Subcutaneous abdominal adipose tissue (tissue), 5 donors: Measurements from ENCODE around the gene DYSF.

Source experiments
- H3K27ac ChIP-seq: one replicate; pipeline ENCODE4 v1.7.0; 2013; ENCODE audit warnings: low read depth, mild to moderate bottlenecking, inconsistent platforms, low read length, moderate library complexity
- H3K27me3 ChIP-seq, 5 donors: one replicate each; pipeline ENCODE4 v1.7.0; 2013; ENCODE audit warnings: low read length in 5 of 5, inconsistent platforms in 1 of 5; ENCODE audit not compliant: control insufficient read depth in 5 of 5, insufficient read depth in 4 of 5
- H3K36me3 ChIP-seq, 5 donors: one replicate each; pipeline ENCODE4 v1.7.0; 2013; ENCODE audit warnings: low read length in 5 of 5; ENCODE audit not compliant: control insufficient read depth in 5 of 5, insufficient read depth in 5 of 5
- H3K4me1 ChIP-seq, 5 donors: one replicate each; pipeline ENCODE4 v1.7.0; 2013; ENCODE audit warnings: low read length in 5 of 5, mild to moderate bottlenecking in 3 of 5, moderate library complexity in 1 of 5; ENCODE audit not compliant: control insufficient read depth in 5 of 5, insufficient read depth in 5 of 5
- H3K4me3 ChIP-seq, 5 donors: one replicate each; pipeline ENCODE4 v1.7.0; 2013; ENCODE audit warnings: low read length in 5 of 5, low read depth in 1 of 5
- H3K9ac ChIP-seq, 5 donors: one replicate each; pipeline ENCODE4 v1.7.0; 2013; ENCODE audit warnings: low read length in 5 of 5, mild to moderate bottlenecking in 4 of 5, moderate library complexity in 3 of 5
- H3K9me3 ChIP-seq, 5 donors: one replicate each; pipeline ENCODE4 v1.7.0; 2013; ENCODE audit warnings: low read length in 5 of 5; ENCODE audit not compliant: control insufficient read depth in 5 of 5
- donor health status: healthy.
- donor health status: healthy.
- donor health status: healthy.
- donor health status: healthy.
- donor health status: healthy.

Gene DYSF

DNA sequence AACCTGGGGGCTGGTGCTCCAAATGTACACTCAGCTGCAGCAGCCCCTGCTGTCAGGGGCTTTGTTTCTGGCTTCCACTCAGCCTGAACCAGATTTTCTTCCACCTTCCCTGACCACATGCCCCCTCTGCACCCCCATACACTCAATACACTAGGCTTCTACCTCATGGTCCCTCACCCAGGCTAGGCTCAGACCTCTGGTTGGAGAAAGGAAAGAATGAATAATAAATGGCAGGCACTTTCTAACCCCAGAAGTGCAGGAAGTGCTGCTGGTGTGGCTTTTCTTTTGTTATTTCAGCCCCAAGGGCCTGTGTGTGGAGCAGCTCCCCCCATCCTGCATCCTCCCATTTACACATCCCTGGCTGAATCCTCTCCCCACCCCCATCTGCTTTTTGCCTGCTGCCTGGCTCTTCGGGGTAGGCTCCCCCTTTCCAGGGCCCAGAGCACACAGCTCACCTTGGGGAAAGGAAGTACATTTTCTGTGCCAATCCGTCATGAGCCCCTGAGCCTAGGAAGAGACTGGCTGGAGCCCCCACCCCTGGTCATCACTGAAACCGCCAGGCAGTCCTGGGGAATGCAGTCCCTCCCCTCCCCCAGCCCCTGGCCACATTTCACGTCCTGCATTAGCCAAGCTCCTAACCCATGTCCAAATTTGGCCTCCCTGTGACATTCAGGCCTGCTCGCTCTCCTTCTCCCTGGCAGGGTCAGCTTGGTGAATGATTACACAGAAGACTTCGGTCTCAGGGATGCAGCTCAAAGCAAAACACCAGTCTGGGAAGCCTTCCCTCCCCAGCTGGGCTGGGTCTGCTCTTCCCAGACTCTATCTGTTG, 2.6 kb downstream of the DYSF start:
- Histone ChIP-seq H3K9ac (no peak overlapping the region), H3K36me3 (no peaks in the 10 kb centered on the region), H3K4me1 (peaks cover 3 to 68% (median 26%) of the 10 kb centered on the region in 5 donors), H3K27ac (no peak overlapping the region), H3K4me3 (no peak overlapping the region), H3K27me3 (peaks cover 10 to 20% (median 15%) of the 10 kb centered on the region in 5 donors), H3K9me3 (no peaks in the 10 kb centered on the region)

DNA sequence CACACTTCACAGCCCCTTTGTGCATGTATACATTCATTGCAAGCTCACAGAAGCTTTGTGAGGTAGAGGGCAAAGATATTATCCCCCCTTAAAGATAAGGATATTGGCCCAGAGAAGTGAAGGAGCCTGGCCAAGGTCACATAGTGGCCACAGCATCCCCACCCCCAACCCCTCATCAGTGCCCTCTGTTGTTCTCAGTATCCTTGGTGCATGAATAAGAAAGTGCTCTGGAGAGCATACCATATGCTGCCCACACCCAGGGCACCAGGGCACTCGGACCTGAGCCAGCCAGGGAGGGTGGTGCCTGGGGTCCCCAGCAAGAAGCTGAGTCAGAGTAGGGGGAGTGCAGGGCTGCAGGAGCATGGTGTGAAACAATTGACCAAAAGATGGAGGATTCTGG, 3.3 kb downstream of the DYSF start:
- Histone ChIP-seq H3K36me3 (no peaks in the 10 kb centered on the region), H3K9me3 (no peaks in the 10 kb centered on the region), H3K27me3 (peaks cover 10 to 20% (median 15%) of the 10 kb centered on the region in 5 donors), H3K9ac (no peak overlapping the region), H3K4me1 (peaks cover 2 to 74% (median 29%) of the 10 kb centered on the region in 5 donors), H3K4me3 (no peak overlapping the region), H3K27ac (no peak overlapping the region)

DNA sequence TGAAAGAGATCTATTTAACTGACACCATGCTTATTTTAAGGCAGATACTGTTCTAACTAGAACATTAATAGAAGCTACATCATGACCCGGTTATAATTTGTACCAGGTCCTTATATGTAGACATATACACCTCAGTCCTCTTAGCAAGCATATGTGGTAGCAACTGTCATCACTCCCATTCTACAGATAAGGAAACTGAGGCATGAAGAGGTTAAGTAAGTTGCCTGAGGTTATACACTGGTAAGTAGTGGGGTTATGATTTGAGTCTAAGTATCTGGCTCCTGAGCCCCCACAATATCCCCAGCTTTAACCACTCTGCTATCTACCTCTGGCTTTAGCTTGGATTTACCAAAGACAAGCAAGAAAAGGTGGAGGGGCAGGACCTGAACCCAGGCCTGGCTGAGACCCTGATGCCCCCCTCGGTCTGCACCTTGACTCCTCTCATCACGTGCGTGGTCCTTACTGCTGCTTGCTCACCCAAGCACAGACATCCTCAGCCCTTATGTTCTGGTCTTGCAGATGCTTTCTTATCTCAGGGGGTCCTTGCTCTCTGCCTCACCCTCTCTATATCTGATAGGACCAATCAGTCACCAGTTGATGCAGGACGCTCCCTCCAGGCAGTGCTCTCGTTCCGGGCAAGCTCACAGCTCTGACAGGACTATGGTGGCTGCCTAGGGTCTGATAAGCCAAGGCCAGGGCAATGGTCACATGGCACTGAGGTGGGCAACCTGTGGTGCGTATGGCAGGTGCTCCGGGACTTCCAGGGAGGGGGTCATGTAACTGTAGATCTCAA, 4.0 kb downstream of the DYSF start:
- Histone ChIP-seq H3K36me3 (no peaks in the 10 kb centered on the region), H3K27ac (no peak overlapping the region), H3K4me3 (no peak overlapping the region), H3K4me1 (peaks cover 2 to 79% (median 30%) of the 10 kb centered on the region in 5 donors), H3K9ac (no peak overlapping the region), H3K9me3 (no peaks in the 10 kb centered on the region), H3K27me3 (peaks cover 10 to 20% (median 15%) of the 10 kb centered on the region in 5 donors)

DNA sequence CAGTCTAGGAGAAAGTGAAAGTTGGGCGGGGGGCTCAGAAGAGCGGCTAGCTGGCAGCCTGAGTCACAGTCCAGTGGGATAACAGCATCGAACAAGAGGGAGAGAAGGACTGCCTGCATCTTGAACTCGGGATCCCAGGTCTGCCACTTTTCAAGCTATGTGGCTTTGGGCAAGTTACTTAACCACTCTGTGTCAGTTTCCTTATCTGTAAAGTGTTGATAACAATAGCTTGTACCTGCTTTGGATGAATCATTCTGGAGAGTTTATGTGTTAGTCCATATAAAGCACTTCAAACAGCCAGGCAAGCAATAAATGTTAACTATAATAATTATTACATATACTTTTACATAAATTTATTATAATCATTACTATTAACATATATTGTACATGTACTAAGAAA, 4.6 kb downstream of the DYSF start:
- no peaks in the 10 kb centered on the region for H3K9me3 ChIP-seq
- peaks cover 10 to 23% (median 15%) of the 10 kb centered on the region in 5 donors for H3K27me3 ChIP-seq
- H3K4me3 ChIP-seq: no peak overlapping the region
- H3K4me1 ChIP-seq: peaks cover 2 to 73% (median 30%) of the 10 kb centered on the region in 5 donors
- no peaks in the 10 kb centered on the region for H3K36me3 ChIP-seq
- H3K9ac ChIP-seq: no peak overlapping the region
- no peak overlapping the region for H3K27ac ChIP-seq

DNA sequence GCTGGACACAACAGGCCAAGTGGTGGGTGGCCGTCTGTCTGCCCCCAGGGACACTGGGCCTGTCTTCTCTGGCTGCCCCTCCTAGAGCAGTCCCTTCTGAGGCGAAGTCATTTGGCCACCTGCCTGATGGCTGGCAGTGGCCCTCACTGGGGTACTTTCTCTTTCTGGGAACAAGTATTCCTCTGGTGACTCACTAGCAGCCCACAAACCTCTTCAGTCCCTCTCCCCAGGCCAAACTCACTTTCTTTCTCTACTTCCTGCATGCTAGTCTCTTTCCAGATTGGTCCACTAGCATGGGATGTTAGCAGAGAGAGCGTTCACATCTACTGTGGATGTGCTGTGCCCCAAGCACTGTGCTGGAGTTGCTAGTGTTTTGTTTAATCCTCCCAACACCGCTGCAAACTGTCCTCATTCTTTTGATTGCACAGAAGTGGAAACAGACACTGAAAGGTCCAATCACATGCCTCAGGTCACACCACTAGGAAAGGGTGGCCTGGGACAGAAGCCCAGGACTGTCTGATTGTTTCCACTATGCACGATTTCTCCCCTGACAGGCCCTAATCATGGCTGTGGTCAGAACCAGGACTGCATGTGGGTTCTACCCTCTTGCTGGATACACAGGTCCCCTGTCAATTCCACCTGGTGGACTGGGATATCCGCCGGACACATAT, 5.2 kb downstream of the DYSF start:
- no peaks in the 10 kb centered on the region for H3K9me3 ChIP-seq
- H3K36me3 ChIP-seq: no peaks in the 10 kb centered on the region
- no peak overlapping the region for H3K27ac ChIP-seq
- H3K4me3 ChIP-seq: no peak overlapping the region
- H3K4me1 ChIP-seq: peaks cover 2 to 66% (median 25%) of the 10 kb centered on the region in 5 donors
- H3K27me3 ChIP-seq: peaks cover 10 to 20% (median 18%) of the 10 kb centered on the region in 5 donors
- H3K9ac ChIP-seq: no peak overlapping the region

DNA sequence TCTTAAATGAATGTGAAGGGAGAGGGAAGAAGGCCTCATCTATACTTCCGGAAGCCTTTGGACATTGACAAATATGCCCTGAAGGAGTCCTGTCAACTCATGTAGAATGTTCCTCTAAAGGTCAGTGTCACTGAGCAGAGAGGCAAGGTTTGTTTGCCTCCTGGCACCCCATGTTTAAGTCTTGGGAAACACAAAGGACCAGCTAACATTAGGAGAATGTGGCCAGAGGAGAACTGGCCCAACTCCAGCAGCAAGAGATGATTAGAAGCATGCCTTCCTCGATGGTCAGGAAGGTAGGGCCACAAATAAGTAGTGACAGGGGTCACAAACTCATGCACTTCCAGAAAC, 5.7 kb downstream of the DYSF start:
- Histone ChIP-seq H3K9me3 (no peaks in the 10 kb centered on the region), H3K4me3 (no peak overlapping the region), H3K9ac (no peak overlapping the region), H3K27ac (no peak overlapping the region), H3K4me1 (peaks cover 2 to 61% (median 20%) of the 10 kb centered on the region in 5 donors), H3K36me3 (no peaks in the 10 kb centered on the region), H3K27me3 (peaks cover 9 to 20% (median 17%) of the 10 kb centered on the region in 5 donors)

DNA sequence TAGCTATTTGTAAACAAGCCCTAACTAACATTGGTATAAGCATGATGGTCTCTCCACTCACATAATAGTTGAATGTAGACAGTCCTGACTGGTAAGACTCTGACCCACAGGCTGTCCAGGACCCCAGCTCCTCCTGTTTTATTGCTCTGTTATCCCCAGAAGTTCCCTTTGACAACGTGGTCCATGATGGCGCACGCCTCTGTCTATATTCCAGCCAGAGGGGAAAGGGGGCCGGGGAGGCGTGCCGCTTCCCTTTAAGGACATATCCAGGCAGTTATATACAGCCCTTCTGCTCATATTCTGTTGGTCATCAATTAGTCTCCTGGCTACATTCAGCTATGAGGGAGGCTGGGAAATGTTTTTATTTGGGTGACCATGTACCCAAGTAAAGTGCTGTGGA, 6.7 kb downstream of the DYSF start:
- Histone ChIP-seq H3K27ac (no peak overlapping the region), H3K4me1 (peaks cover 0 to 51% (median 13%) of the 10 kb centered on the region in 5 donors), H3K27me3 (peaks cover 0 to 17% (median 13%) of the 10 kb centered on the region in 5 donors), H3K36me3 (no peaks in the 10 kb centered on the region), H3K9ac (peak overlapping the region in 1 of 5 donors; percentile 11), H3K9me3 (no peaks in the 10 kb centered on the region), H3K4me3 (no peak overlapping the region)

DNA sequence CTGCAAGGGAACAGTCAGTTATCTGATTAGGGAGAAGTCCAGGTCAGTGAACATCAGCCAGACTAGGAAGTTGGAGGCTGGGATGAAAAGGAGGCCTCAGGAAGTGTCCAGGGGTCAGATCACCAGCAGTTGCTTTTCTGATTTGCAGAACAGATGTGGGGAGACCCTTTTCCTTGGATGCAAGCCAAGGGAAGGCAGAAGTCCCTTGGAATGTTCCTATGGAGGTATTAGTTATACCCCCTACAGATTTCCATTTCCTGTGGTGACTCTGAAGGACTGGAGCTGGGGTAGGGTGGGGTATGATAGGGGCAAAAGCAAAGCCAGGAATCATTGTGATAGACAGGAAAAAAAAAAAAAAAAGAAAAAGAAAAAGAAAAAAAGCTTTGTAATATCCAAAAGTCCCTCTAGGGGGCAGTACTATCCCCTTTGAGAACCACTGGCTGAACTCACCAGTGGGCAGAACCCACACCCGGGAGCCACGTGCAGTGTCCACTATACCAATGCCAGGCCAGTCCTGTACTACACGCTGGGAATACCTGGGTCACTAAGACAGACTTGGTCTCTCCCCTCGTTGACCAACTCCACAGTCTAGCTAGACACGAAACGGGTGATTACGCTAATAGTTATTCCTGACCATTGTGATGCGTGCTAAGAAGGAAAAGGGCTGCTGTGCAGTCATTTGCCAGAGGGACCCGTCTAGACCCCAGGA, 7.4 kb downstream of the DYSF start:
- peak overlapping the region in 1 of 5 donors; percentile 38 for H3K9ac ChIP-seq

DNA sequence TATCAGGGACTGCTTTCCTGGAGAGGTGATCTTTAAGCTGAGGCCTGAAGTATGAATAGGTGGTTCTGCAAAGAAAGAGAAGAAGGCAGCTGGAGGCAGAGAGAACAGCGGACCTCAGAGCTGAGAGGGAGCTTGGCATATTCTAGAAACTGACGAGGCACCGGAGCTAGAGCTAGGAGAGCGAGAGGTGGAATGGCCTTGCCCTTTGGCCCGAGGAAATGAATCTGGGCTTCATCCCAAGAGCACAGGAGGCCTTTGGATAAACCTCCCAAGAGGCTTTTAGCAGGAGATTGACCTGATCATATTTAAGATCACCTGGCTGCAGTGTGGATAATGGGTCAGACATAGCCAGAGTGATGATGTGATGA, 7.9 kb downstream of the DYSF start:
- H3K27me3 ChIP-seq: peaks cover 7 to 23% (median 13%) of the 10 kb centered on the region in 5 donors
- peaks cover 2 to 49% (median 14%) of the 10 kb centered on the region in 5 donors for H3K4me1 ChIP-seq
- H3K9ac ChIP-seq: peak overlapping the region in 1 of 5 donors; percentile 38
- no peaks in the 10 kb centered on the region for H3K9me3 ChIP-seq
- H3K27ac ChIP-seq: no peak overlapping the region
- H3K4me3 ChIP-seq: no peak overlapping the region
- H3K36me3 ChIP-seq: no peaks in the 10 kb centered on the region

More for the DNA sequence above, 7.4 kb downstream of the DYSF start:
- peaks cover 1 to 49% (median 10%) of the 10 kb centered on the region in 5 donors for H3K4me1 ChIP-seq
- H3K36me3 ChIP-seq: no peaks in the 10 kb centered on the region
- no peak overlapping the region for H3K4me3 ChIP-seq
- peaks cover 3 to 18% (median 10%) of the 10 kb centered on the region in 5 donors for H3K27me3 ChIP-seq
- H3K27ac ChIP-seq: no peak overlapping the region
- no peaks in the 10 kb centered on the region for H3K9me3 ChIP-seq
